ENCODE measurements around the gene CLEC12A. TPM values are rescaled to one million over a fixed set of nuclear protein-coding genes. Genes with fewer than 3 reads are reported as not detected.

Gene CLEC12A
- total and polyA plus RNA-seq, 8 donors, result 0.43 to 2.1 (median 0.85) TPM; not detected in 4

- TF ChIP-seq POLR2AphosphoS5 (IDR thresholded peaks at IDR 0.05) (no peak), POLR2A (IDR thresholded peaks at IDR 0.05) (no peak), CTCF (IDR thresholded peaks at IDR 0.05) (no peak)
- H3K27me3 ChIP-seq, result no peaks in the 10 kb centered on the region
- no peaks in the 10 kb centered on the region for H3K9me3 ChIP-seq
- no peaks in the 10 kb centered on the region for H3K36me3 ChIP-seq
- 55 to 65% (median 57%) methylated on average over 4 of the region's 4 CpGs for WGBS, 5 donors
- DNase-seq, result no peak
- no peaks in the 10 kb centered on the region for H3K4me1 ChIP-seq
- H3K4me3 ChIP-seq, result no peak overlapping the region
- H3K27ac ChIP-seq, result peak overlapping the region in 1 of 5 donors; percentile 14
- intact Hi-C loops (cut with DNase I; ENCODE audit: low total_unique reads), result no loop called here
Observed at GRCh38 chr12:10027721-10028120, 56.5 kb downstream of the CLEC12A start.

DNA sequence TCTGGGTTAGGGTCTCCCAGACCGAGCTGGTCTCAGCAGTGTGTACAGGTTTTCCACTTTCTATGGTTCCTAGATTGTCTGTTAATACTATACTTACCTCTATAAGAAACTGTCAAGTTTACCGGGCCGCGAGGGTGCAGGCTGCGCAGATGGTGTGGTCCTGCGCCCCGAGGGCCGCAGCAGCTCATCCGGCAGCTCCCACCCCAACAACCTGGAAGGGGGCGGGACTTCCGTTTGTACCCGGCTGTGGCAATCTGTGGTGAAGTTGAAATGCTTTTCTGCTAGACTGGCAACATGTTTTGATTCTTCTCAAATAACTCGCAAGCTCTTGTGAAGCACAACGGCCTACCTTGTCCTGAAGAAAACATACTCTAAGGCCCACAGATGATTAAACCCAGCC, 59.2 kb downstream of the CLEC12A start, which contains the start of gene CLEC9A:
CLEC9A (plus strand) TSS at position 237 of the 400 bp plus-strand sequence. CDS start 22,006 bp downstream, outside the sequence.
- 92 to 96% (median 95%) methylated on average over 14 of the region's 14 CpGs for WGBS, 5 donors
- peak within 1 kb of the TSS in 1 of 5 donors; percentile 27 for H3K27ac ChIP-seq
- intact Hi-C loops (cut with DNase I; ENCODE audit: low total_unique reads), result no loop called here

GRCh38 chr12:10031321-10031720, 60.1 kb downstream of the CLEC12A start:
- H3K4me3 ChIP-seq, result no peak overlapping the region
- no peaks in the 10 kb centered on the region for H3K4me1 ChIP-seq
- no peaks in the 10 kb centered on the region for H3K9me3 ChIP-seq
- no peaks in the 10 kb centered on the region for H3K36me3 ChIP-seq
- no peak for DNase-seq
- intact Hi-C loops (cut with DNase I; ENCODE audit: low total_unique reads), result no loop called here
- H3K27ac ChIP-seq, result peak overlapping the region in 1 of 5 donors; percentile 27
- TF ChIP-seq POLR2A (IDR thresholded peaks at IDR 0.05) (no peak), POLR2AphosphoS5 (IDR thresholded peaks at IDR 0.05) (no peak), CTCF (IDR thresholded peaks at IDR 0.05) (no peak), EP300 (IDR thresholded peaks at IDR 0.05) (no peak)
- 49 to 67% (median 60%) methylated on average over 4 of the region's 4 CpGs for whole genome bisulfite sequencing, 5 donors
- no peaks in the 10 kb centered on the region for H3K27me3 ChIP-seq

More for the DNA sequence above, 59.2 kb downstream of the CLEC12A start, which contains the start of gene CLEC9A:
- H3K36me3 ChIP-seq, result no peaks in the 10 kb centered on the region
- no peaks in the 10 kb centered on the region for H3K9me3 ChIP-seq
- H3K4me1 ChIP-seq, result no peaks in the 10 kb centered on the region
- DNase-seq, result no peak
- no peak within 1 kb of the TSS for H3K4me3 ChIP-seq
- no peaks in the 10 kb centered on the region for H3K27me3 ChIP-seq
- TF ChIP-seq POLR2AphosphoS5 (IDR thresholded peaks at IDR 0.05), result no peak
- TF ChIP-seq EP300 (IDR thresholded peaks at IDR 0.05), result no peak
- TF ChIP-seq POLR2A (IDR thresholded peaks at IDR 0.05), result no peak
- no peak for TF ChIP-seq CTCF (IDR thresholded peaks at IDR 0.05)

DNA sequence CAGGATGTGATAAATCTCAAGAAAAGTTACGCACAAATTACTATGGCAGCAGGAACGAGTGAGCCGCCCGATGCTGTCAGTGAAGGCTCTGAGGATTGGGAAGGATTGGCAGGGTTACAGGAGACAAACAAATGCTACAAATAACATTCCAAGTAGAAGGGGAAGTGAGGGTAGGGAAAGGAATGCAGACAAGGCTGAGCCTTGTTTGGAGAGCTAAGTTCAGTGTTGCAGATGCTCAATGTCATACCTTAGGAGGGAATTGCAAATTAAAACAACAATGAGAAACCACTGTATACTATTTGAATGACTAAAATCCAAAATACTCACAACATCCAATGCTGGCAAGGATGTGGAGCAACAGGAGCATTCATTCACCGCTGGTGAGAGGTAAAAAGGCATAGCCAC, 60.6 kb downstream of the CLEC12A start:
- 48 to 75% (median 71%) methylated on average over 5 of the region's 5 CpGs for WGBS, 5 donors
- intact Hi-C loops (cut with DNase I; ENCODE audit: low total_unique reads), result no loop called here
- DNase-seq, result no peak

DNA sequence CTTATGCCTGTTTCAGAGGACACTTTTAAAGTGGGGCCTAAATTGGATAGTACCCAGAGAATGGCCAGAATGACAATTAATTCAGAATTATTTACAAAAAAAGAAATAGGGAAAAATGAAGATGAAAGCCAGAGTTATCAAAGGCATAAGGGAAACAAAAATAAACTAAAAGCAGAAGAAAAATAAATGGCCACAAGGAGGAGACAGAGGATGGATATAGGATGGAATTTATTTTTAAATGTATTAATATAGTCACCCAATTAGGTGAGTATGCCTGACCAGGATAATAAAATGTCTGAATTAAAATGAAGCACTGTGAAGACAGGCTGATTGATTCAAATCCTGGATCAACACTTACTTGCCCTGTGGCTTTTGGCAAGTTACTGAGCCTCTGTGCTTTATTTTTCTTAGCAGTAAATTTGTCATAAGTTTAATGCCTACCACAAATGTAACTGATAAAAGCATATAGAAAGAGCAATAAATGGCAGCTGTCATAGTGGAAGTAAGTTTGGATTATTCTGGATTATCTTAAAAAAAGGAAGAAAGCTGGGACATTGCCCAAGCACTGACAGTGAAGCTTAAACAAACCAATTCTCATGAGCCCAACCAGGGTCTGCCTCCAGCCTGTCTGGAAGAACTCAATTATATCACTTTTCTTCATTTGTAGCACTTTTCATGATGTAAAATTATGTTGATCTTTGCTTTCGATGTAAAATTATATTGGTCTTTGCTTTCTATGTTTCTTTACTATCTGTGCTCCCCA, 62.8 kb downstream of the CLEC12A start:
- Histone ChIP-seq H3K27me3 (no peaks in the 10 kb centered on the region), H3K4me3 (no peak overlapping the region), H3K27ac (no peak overlapping the region), H3K36me3 (no peaks in the 10 kb centered on the region), H3K9me3 (no peaks in the 10 kb centered on the region), H3K4me1 (no peaks in the 10 kb centered on the region)
- TF ChIP-seq CTCF (IDR thresholded peaks at IDR 0.05) (peak in 3 of 7 experiments; percentile 24 to 25 (median 24)), EP300 (IDR thresholded peaks at IDR 0.05) (no peak)
- 56 to 85% (median 81%) methylated on average over 1 of the region's 1 CpG for WGBS, 5 donors
- peak in 1 of 2 donors; percentile 20 for DNase-seq
- intact Hi-C loops (cut with DNase I; ENCODE audit: low total_unique reads), result no loop called here

More for the DNA sequence above, 60.6 kb downstream of the CLEC12A start:
- Histone ChIP-seq H3K36me3 (no peaks in the 10 kb centered on the region), H3K4me3 (no peak overlapping the region), H3K27me3 (no peaks in the 10 kb centered on the region), H3K4me1 (no peaks in the 10 kb centered on the region), H3K27ac (no peak overlapping the region), H3K9me3 (no peaks in the 10 kb centered on the region)
- TF ChIP-seq POLR2AphosphoS5 (IDR thresholded peaks at IDR 0.05) (peak in 1 of 3 donors; percentile 12), EP300 (IDR thresholded peaks at IDR 0.05) (no peak), POLR2A (IDR thresholded peaks at IDR 0.05) (no peak)

Data from stomach (tissue), 9 donors.